Naive thymus-derived CD8-positive, alpha-beta T cell (primary cell): Measurements from ENCODE around the gene IGFBP2. TPM values are rescaled to one million over a fixed set of nuclear protein-coding genes. Genes with fewer than 3 reads are reported as not detected.
A peak's percentile ranks its signal among the peaks of the same experiment; 100 is the strongest.

Experiments used
- ATAC-seq, 2 donors: fragments of 150-1000 bp; cut with Tn5 transposase in 1 of 2; sonication (Bioruptor Pico), chemical (Tn5 transposase) in 1 of 2; 1 replicate in 1 of 2; 2 replicates in 1 of 2; pipeline ENCODE4 v1.10.0; 2021; ENCODE audit warnings: mild to moderate bottlenecking in 2 of 2, moderate library complexity in 2 of 2
- POLR2A ChIA-PET: fragments of 350-600 bp; sonication (Branson Sonifier 250); formaldehyde crosslinking; loops from one replicate; lab custom pipeline; 2021; ENCODE audit warnings: antibody characterized with exemption; lab: Charles Lee
- DNase-seq, 10 donors: peaks; one replicate each; pipeline versions ENCODE4 v3.0.0 to v3.0.0-alpha.2; 2020 to 2022
- H3K27ac Mint-ChIP-seq, 10 donors: one replicate each; pipeline ENCODE4 v1.8.0; 2020 to 2022; ENCODE audit warnings: mild to moderate bottlenecking in 10 of 10, mixed read lengths in 10 of 10, moderate library complexity in 4 of 10, inconsistent platforms in 1 of 10
- H3K27me3 Mint-ChIP-seq, 5 donors: one replicate each; pipeline ENCODE4 v1.8.0; 2021 to 2022; ENCODE audit warnings: mixed read lengths in 5 of 5
- H3K36me3 Mint-ChIP-seq, 3 donors: one replicate each; pipeline ENCODE4 v1.8.0; 2020 to 2022; ENCODE audit warnings: mixed read lengths in 3 of 3, mild to moderate bottlenecking in 2 of 3, inconsistent platforms in 1 of 3
- H3K4me1 Mint-ChIP-seq, 4 donors: one replicate each; pipeline ENCODE4 v1.8.0; 2021 to 2022; ENCODE audit warnings: mixed read lengths in 4 of 4
- H3K4me3 Mint-ChIP-seq, 10 donors: one replicate each; pipeline ENCODE4 v1.8.0; 2020 to 2022; ENCODE audit warnings: mild to moderate bottlenecking in 10 of 10, mixed read lengths in 10 of 10, moderate library complexity in 6 of 10, inconsistent platforms in 1 of 10
- H3K9me3 Mint-ChIP-seq, 9 donors: one replicate each; pipeline ENCODE4 v1.8.0; 2020 to 2022; ENCODE audit warnings: mixed read lengths in 9 of 9, mild to moderate bottlenecking in 3 of 9, inconsistent platforms in 1 of 9, moderate library complexity in 1 of 9
- polyA plus RNA-seq, 3 donors: library from polyadenylated mRNA; unstranded; fragments of 300-500 nt; fragmentation: Illumina TruSeq; gene quantifications; one replicate each; pipeline ENCODE4 v1.2.3, GENCODE V29; 2021
- total RNA-seq, 8 experiments: library from RNA in 2 of 8; stranded (reverse) in 2 of 8; gene quantifications; one replicate each; pipeline ENCODE4 v1.2.3 and lab custom pipeline; 2021 to 2026

Gene IGFBP2
- total and polyA plus RNA-seq, 5 experiments from 2014 or later, result 0.15 to 0.48 TPM; not detected in 3

DNA sequence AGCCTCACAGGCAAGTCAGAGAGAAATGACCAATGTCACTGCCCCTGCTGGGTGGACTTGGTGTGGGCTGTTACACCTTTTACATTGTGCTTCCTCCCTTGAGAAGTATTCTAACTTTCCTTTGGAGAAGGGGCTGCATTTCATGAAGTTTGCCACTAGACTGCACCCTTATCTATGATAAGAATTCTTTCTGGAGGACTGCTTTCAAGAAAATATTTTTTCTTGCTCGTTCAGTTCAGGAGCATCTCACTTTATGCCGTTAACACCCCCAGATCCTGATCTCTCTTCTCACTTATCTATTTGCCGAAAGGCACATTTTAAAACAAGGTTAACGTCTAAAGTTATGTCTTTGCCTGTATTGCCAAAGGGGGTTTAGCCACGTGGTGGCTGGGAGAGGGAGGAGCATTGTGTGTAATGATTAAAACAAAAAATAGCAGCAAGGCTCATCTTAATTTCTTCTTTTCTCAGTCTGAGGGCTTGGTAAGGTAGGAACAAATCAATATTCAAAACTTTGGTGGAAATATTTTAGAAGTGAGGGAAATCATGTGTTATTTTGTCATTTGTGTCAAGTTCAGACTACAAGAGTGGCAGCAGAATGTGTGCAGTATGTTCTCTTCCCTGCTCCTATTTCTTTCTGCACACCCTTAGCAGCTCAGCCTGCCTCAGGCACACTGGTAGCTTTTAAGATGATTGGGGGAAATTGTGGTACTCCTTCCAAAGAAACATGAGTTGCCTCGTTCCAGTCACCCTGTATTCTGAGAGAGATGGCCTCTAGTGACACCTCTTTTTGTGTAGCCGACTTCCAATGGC is 63.7 kb downstream of the IGFBP2 start:
- H3K27me3 Mint-ChIP-seq, result peaks cover 21 to 61% (median 38%) of the 10 kb centered on the region in 5 donors
- H3K4me3 Mint-ChIP-seq, result no peak overlapping the region
- no peaks in the 10 kb centered on the region for H3K36me3 Mint-ChIP-seq
- POLR2A ChIA-PET, result no interaction called here
- H3K27ac Mint-ChIP-seq, result no peak overlapping the region
- peaks cover 0 to 2% (median 0%) of the 10 kb centered on the region in 9 donors for H3K9me3 Mint-ChIP-seq
- H3K4me1 Mint-ChIP-seq, result peaks cover 14 to 42% (median 28%) of the 10 kb centered on the region in 4 donors
- ATAC-seq (no peak), DNase-seq (peak in 1 of 10 donors; percentile 21)

GRCh38 chr2:216698293-216698692 is 65.1 kb downstream of the IGFBP2 start:
- Mint-ChIP-seq H3K9me3 (peaks cover 0 to 2% (median 0%) of the 10 kb centered on the region in 9 donors), H3K27me3 (peaks cover 15 to 49% (median 33%) of the 10 kb centered on the region in 5 donors), H3K36me3 (no peaks in the 10 kb centered on the region), H3K4me3 (no peak overlapping the region), H3K4me1 (peaks cover 8 to 32% (median 19%) of the 10 kb centered on the region in 4 donors), H3K27ac (no peak overlapping the region)
- POLR2A ChIA-PET, result no interaction called here
- ATAC-seq (no peak), DNase-seq (no peak)

DNA sequence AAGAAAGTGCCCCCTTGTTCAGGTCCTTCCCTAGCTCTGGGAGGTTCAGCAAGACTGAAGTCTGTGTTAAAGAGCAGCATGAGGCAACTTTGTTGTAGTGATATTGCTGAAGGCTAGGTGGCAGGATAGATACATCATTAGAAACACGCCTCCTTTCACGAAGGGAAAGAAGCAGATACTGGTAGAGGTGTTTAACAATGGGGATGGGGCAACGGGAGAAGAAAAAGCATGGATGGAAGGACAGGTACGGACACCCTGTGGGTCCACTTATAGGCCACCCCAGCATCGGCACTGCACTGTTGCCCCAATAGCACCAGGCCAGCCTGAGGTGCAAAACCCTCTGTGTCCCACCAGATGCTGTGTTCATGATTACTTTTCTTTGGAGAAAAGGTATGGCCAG is 65.7 kb downstream of the IGFBP2 start:
- ATAC-seq (peak; percentile 56 to 61), DNase-seq (peak in 2 of 10 donors; percentile 36 to 42)
- no peak overlapping the region for H3K27ac Mint-ChIP-seq
- no peak overlapping the region for H3K4me3 Mint-ChIP-seq
- H3K4me1 Mint-ChIP-seq, result peaks cover 6 to 26% (median 14%) of the 10 kb centered on the region in 4 donors
- peaks cover 13 to 43% (median 29%) of the 10 kb centered on the region in 5 donors for H3K27me3 Mint-ChIP-seq
- POLR2A ChIA-PET, result no interaction called here
- H3K36me3 Mint-ChIP-seq, result no peaks in the 10 kb centered on the region
- no peaks in the 10 kb centered on the region for H3K9me3 Mint-ChIP-seq

- POLR2A ChIA-PET, result no interaction called here
- Mint-ChIP-seq H3K36me3 (no peaks in the 10 kb centered on the region), H3K27me3 (peaks cover 13 to 31% (median 23%) of the 10 kb centered on the region in 5 donors), H3K9me3 (no peaks in the 10 kb centered on the region), H3K27ac (no peak overlapping the region), H3K4me3 (no peak overlapping the region), H3K4me1 (peaks cover 0 to 14% (median 8%) of the 10 kb centered on the region in 4 donors)
- DNase-seq, result no peak
- ATAC-seq, result no peak
These were observed 66.9 kb downstream of the IGFBP2 start for GRCh38 chr2:216700088-216700567.

DNA sequence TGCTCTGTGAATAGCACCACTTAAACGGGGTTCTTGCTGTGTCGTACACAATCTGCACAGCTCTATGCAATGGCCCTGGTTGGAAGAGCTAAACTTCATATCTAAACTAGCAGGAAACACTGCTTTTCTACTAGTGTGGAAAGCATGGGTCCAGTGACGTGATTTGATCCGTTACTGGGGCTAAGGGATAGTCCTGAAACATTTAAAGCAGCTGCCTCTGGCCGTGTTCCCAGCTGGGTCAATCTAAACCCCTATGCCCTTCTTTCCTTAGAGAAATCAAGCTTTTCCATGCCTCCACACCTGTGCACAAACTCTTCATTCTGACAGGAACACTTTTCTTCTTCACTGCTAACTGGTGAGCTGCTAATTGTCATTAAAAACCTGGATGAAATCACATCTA is 67.6 kb downstream of the IGFBP2 start:
- Mint-ChIP-seq H3K36me3 (no peaks in the 10 kb centered on the region), H3K4me3 (no peak overlapping the region), H3K4me1 (peaks cover 0 to 14% (median 6%) of the 10 kb centered on the region in 4 donors), H3K27ac (no peak overlapping the region), H3K9me3 (no peaks in the 10 kb centered on the region), H3K27me3 (peaks cover 12 to 26% (median 19%) of the 10 kb centered on the region in 5 donors)
- DNase-seq, result no peak
- no peak for ATAC-seq
- POLR2A ChIA-PET, result no interaction called here

DNA sequence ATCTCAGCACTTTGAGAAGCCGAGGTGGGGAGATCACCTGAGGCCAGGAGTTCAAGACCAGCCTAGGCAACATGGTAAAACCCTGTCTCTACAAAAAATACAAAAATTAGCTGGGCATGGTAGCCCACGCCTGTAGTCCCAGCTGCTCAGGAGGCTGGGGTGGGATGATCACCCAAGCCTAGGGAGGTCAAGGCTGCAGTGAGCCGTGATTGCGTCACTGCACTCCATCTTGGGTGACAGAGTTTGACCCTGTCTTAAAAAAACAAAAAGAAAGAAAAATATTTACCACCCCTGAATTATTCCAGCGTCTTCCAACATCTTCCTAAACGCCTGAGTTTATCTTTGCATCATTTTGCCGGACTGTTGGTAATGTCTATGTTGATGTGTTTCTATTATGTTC is 68.3 kb downstream of the IGFBP2 start:
- DNase-seq (no peak), ATAC-seq (no peak)
- Mint-ChIP-seq H3K27ac (no peak overlapping the region), H3K9me3 (no peaks in the 10 kb centered on the region), H3K4me3 (no peak overlapping the region), H3K27me3 (peaks cover 6 to 20% (median 13%) of the 10 kb centered on the region in 5 donors), H3K36me3 (no peaks in the 10 kb centered on the region), H3K4me1 (peaks cover 0 to 7% (median 2%) of the 10 kb centered on the region in 4 donors)
- POLR2A ChIA-PET, result no interaction called here

GRCh38 chr2:216702756-216703155 is 69.5 kb downstream of the IGFBP2 start:
- POLR2A ChIA-PET, result no interaction called here
- DNase-seq, result no peak
- no peak for ATAC-seq
- Mint-ChIP-seq H3K4me3 (no peak overlapping the region), H3K27me3 (peaks cover 2 to 11% (median 2%) of the 10 kb centered on the region in 5 donors), H3K36me3 (no peaks in the 10 kb centered on the region), H3K9me3 (no peaks in the 10 kb centered on the region), H3K4me1 (no peaks in the 10 kb centered on the region), H3K27ac (no peak overlapping the region)

DNA sequence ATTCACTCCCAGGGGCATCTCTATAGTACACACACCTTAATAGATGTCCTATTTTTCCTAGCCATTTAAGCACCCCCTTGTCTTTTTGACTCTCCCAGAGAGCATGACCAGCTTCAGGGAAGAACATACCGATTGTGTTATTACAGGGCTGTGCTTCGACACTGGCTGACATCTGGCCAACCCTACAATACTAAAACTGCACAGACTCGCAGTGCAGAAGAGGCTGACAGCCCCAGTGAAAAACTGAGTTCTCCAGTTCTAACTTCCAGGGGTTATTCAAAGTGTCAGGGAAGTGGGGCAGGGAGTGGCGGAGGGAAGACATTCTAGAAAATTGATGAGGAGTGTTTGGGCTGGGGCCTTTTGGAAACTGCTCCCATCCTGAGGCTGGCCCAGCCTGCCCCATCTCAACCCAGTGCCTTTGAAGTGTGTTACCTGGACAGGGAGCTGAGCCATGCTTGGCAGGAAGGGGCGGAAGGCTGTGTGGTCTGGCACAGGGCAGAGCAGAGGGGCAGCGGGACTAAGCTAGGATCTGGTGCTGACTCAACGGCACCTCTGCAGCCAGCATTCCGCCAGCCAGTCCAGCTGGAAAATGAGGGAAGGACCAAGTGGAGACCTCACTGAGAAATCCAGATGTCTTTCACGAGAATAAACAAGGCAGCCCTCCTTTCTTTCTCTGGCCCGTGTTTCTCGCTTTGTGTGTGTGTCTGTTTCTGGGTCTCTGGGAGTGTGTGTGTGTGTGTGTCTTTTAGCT is 77.5 kb downstream of the IGFBP2 start:
- POLR2A ChIA-PET, result no interaction called here
- H3K27me3 Mint-ChIP-seq, result no peaks in the 10 kb centered on the region
- H3K4me1 Mint-ChIP-seq, result no peaks in the 10 kb centered on the region
- no peak for ATAC-seq
- H3K4me3 Mint-ChIP-seq, result no peak overlapping the region
- no peak for DNase-seq
- H3K9me3 Mint-ChIP-seq, result peaks cover 0 to 12% (median 0%) of the 10 kb centered on the region in 9 donors
- H3K36me3 Mint-ChIP-seq, result no peaks in the 10 kb centered on the region
- no peak overlapping the region for H3K27ac Mint-ChIP-seq

- H3K27ac Mint-ChIP-seq, result no peak overlapping the region
- POLR2A ChIA-PET, result no interaction called here
- DNase-seq, result no peak
- H3K4me1 Mint-ChIP-seq, result no peaks in the 10 kb centered on the region
- H3K4me3 Mint-ChIP-seq, result no peak overlapping the region
- no peak for ATAC-seq
- H3K27me3 Mint-ChIP-seq, result no peaks in the 10 kb centered on the region
- peaks cover 0 to 12% (median 0%) of the 10 kb centered on the region in 9 donors for H3K9me3 Mint-ChIP-seq
- H3K36me3 Mint-ChIP-seq, result no peaks in the 10 kb centered on the region
These were observed 78.1 kb downstream of the IGFBP2 start for GRCh38 chr2:216711348-216711747.

- H3K27ac Mint-ChIP-seq, result no peak overlapping the region
- peaks cover 0 to 2% (median 0%) of the 10 kb centered on the region in 5 donors for H3K27me3 Mint-ChIP-seq
- H3K4me1 Mint-ChIP-seq, result no peaks in the 10 kb centered on the region
- no peaks in the 10 kb centered on the region for H3K36me3 Mint-ChIP-seq
- DNase-seq (no peak), ATAC-seq (no peak)
- no peak overlapping the region for H3K4me3 Mint-ChIP-seq
- H3K9me3 Mint-ChIP-seq, result peaks cover 0 to 10% (median 0%) of the 10 kb centered on the region in 9 donors
- POLR2A ChIA-PET, result no interaction called here
These were observed 80.6 kb downstream of the IGFBP2 start for GRCh38 chr2:216713691-216714336.
